A673 (cell line): Measurements from ENCODE around the gene KCNIP4. TPM values are rescaled to one million over a fixed set of nuclear protein-coding genes. Genes with fewer than 3 reads are reported as not detected.

Experiments used
- BruUV-seq: library from RNA; stranded (reverse); fragments of 400-500 nt; replicated peaks from 2 replicates; lab custom pipeline; 2021; lab: Mats Ljungman, UMichigan
- CTCF ChIA-PET: fragments of 300-600 bp; sonication (Branson Sonifier 250); formaldehyde crosslinking; loops from one replicate; lab custom pipeline; 2022; ENCODE audit warnings: antibody characterized with exemption; lab: Charles Lee
- POLR2A ChIA-PET: fragments of 300-600 bp; sonication (Branson Sonifier 250); formaldehyde crosslinking; loops from one replicate; lab custom pipeline; 2022; ENCODE audit warnings: antibody characterized with exemption; ENCODE audit not compliant: low non-redundant PET; lab: Charles Lee
- DNase-seq: peaks from one replicate; pipeline ENCODE4 v3.0.0-alpha.2; 2015; ENCODE audit warnings: low spot score
- H3K27ac ChIP-seq: fragments of 200-600 bp; sonication (generic); 2 replicates; pipeline ENCODE4 v1.5.1; 2016; ENCODE audit warnings: mixed run types, low read depth, mild to moderate bottlenecking, mixed read lengths, antibody characterized with exemption, low read length; ENCODE audit not compliant: poor library complexity, severe bottlenecking
- H3K27me3 ChIP-seq: fragments of 200-600 bp; sonication (generic); replicated peaks from 2 replicates; pipeline ENCODE4 v1.6.1; 2017; ENCODE audit warnings: mixed run types, low read depth, mild to moderate bottlenecking, mixed read lengths, antibody characterized with exemption, low read length; ENCODE audit not compliant: insufficient read depth, poor library complexity
- H3K36me3 ChIP-seq: fragments of 200-600 bp; sonication (generic); 2 replicates; pipeline ENCODE4 v1.6.1; 2016; ENCODE audit warnings: mixed run types, mild to moderate bottlenecking, mixed read lengths, antibody characterized with exemption, low read length; ENCODE audit not compliant: insufficient read depth, poor library complexity, severe bottlenecking
- H3K4me1 ChIP-seq: fragments of 200-600 bp; sonication (generic); 2 replicates; pipeline ENCODE4 v1.6.1; 2017; ENCODE audit warnings: mixed run types, mild to moderate bottlenecking, mixed read lengths, antibody characterized with exemption, low read length; ENCODE audit not compliant: insufficient read depth, poor library complexity, severe bottlenecking
- H3K4me3 ChIP-seq: fragments of 200-600 bp; sonication (generic); 2 replicates; pipeline ENCODE4 v1.5.1; 2016; ENCODE audit warnings: low read depth, mixed run types, mild to moderate bottlenecking, mixed read lengths, low read length; ENCODE audit not compliant: poor library complexity, severe bottlenecking
- H3K9me3 ChIP-seq: fragments of 200-600 bp; sonication (generic); 2 replicates; pipeline ENCODE4 v1.6.1; 2016; ENCODE audit warnings: mixed run types, low read depth, mild to moderate bottlenecking, mixed read lengths, antibody characterized with exemption, low read length; ENCODE audit not compliant: poor library complexity, severe bottlenecking
- CTCF ChIP-seq: fragments of 300-800, 200-600 bp; sonication (generic); conservative IDR thresholded peaks from 2 replicates; pipeline ENCODE4 v1.5.1; 2017; ENCODE audit warnings: low read depth, mild to moderate bottlenecking, antibody characterized with exemption, low read length, moderate library complexity, mixed read lengths
- EZH2 ChIP-seq: fragments of 200-600 bp; sonication (generic); IDR thresholded peaks from 2 replicates; pipeline ENCODE4 v1.6.1; 2017; ENCODE audit warnings: borderline replicate concordance, low read depth, mild to moderate bottlenecking, mixed read lengths, antibody characterized with exemption, low read length; ENCODE audit not compliant: poor library complexity, severe bottlenecking
- intact Hi-C: fragments of 100-400 bp; cut with micrococcal nuclease; formaldehyde crosslinking; loops from one replicate; pipeline ENCODE4 v1.10.0; 2022; ENCODE audit not compliant: unreplicated experiment
- total RNA-seq: library from RNA; stranded (reverse); gene quantifications from 2 replicates; pipeline ENCODE4 v1.2.3, GENCODE V29; 2021

The KCNIP4 gene
- total RNA-seq, 1 experiment from 2014 or later = not detected

- no peaks in the 10 kb centered on the region for H3K4me1 ChIP-seq
- TF ChIP-seq CTCF (no peak), EZH2 (no peak)
- no peaks in the 10 kb centered on the region for H3K9me3 ChIP-seq
- intact Hi-C loops = no loop called here
- no TSS peak for BruUV-seq
- no peak overlapping the region for H3K4me3 ChIP-seq
- POLR2A ChIA-PET = no interaction called here
- H3K27me3 ChIP-seq = peaks cover 9% of the 10 kb centered on the region
- H3K36me3 ChIP-seq = no peaks in the 10 kb centered on the region
- CTCF ChIA-PET = no interaction called here
- DNase-seq = no peak
- H3K27ac ChIP-seq = no peak overlapping the region
Measured at GRCh38 chr4:20901851-20902250, 1046.7 kb downstream of the KCNIP4 start.

- intact Hi-C loops = no loop called here
Measured at GRCh38 chr4:20899591-20899990, 1049.0 kb downstream of the KCNIP4 start.

DNA sequence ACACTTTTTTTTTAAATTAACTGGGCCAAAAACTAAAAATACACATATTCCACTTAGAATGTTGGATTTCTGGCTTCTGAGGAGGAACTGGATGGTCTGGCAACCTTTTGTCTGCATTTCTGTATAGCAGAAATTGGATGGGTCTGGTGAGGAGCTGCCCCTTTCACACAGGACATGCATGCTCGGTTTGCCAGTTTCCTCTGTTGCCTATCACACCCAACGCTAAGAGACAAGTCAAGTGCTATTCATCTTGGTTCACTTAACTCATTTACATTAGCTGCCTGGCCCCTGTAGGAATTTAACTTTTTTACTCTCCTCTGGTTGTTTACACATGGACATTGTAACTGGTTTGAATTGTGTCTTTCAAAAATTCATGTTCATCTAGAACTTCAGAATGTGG, 1052.6 kb downstream of the KCNIP4 start:
- no TSS peak for BruUV-seq
- Histone ChIP-seq H3K27me3 (peaks cover 5% of the 10 kb centered on the region), H3K36me3 (no peaks in the 10 kb centered on the region), H3K9me3 (no peaks in the 10 kb centered on the region), H3K4me3 (no peak overlapping the region), H3K4me1 (no peaks in the 10 kb centered on the region), H3K27ac (no peak overlapping the region)
- ChIA-PET CTCF (no interaction called here), POLR2A (no interaction called here)
- DNase-seq = no peak
- TF ChIP-seq EZH2 (no peak), CTCF (no peak)
- intact Hi-C loops = no loop called here

More at GRCh38 chr4:20899591-20899990, 1049.0 kb downstream of the KCNIP4 start:
- peaks cover 3% of the 10 kb centered on the region for H3K27me3 ChIP-seq
- no peak for DNase-seq
- POLR2A ChIA-PET = no interaction called here
- H3K4me3 ChIP-seq = no peak overlapping the region
- no peaks in the 10 kb centered on the region for H3K36me3 ChIP-seq
- no peaks in the 10 kb centered on the region for H3K4me1 ChIP-seq
- no peak for TF ChIP-seq EZH2
- no peak for TF ChIP-seq CTCF
- H3K27ac ChIP-seq = no peak overlapping the region
- H3K9me3 ChIP-seq = no peaks in the 10 kb centered on the region
- no TSS peak for BruUV-seq
- CTCF ChIA-PET = no interaction called here
